HG03571 (cell line): Measurements from ENCODE around the gene KRT14.
"Not testable (repeated sequence)": the region's sequence is repeated elsewhere in the genome, so short reads cannot be mapped to it uniquely, and the experiment has no call there.

Experiments used
- ATAC-seq: cut with Tn5 transposase; IDR thresholded peaks from one replicate; pipeline ENCODE4 v1.9.1; 2021; ENCODE audit not compliant: unreplicated experiment

Gene KRT14

GRCh38 chr17:41580244-41580575 is 6.5 kb downstream of the KRT14 start:
- no peak for ATAC-seq

- ATAC-seq = peak; percentile 66
Measured at GRCh38 chr17:41579484-41580243, 7.0 kb downstream of the KRT14 start.

GRCh38 chr17:41578971-41579370 is 7.7 kb downstream of the KRT14 start:
- no peak for ATAC-seq

GRCh38 chr17:41578538-41578937 is 8.2 kb downstream of the KRT14 start:
- no peak for ATAC-seq

GRCh38 chr17:41576740-41577139 is 10.0 kb downstream of the KRT14 start:
- not testable (repeated sequence) for ATAC-seq

- ATAC-seq = no peak
Measured at GRCh38 chr17:41575336-41575735, 11.4 kb downstream of the KRT14 start.

GRCh38 chr17:41571561-41572434 is 14.9 kb downstream of the KRT14 start, which contains the start of gene KRT9:
TSS of gene KRT9 (minus strand) at chr17:41572059. CDS start at chr17:41571992, 67 bp downstream.
- ATAC-seq = no peak

GRCh38 chr17:41567317-41567716 is 19.4 kb downstream of the KRT14 start:
- ATAC-seq = no peak

- ATAC-seq = no peak
Measured at GRCh38 chr17:41565338-41565737, 21.4 kb downstream of the KRT14 start.

GRCh38 chr17:41563607-41564170 is 23.0 kb downstream of the KRT14 start:
- no peak for ATAC-seq

- no peak for ATAC-seq
Measured at GRCh38 chr17:41561554-41561953, 25.1 kb downstream of the KRT14 start.

- no peak for ATAC-seq
Measured at GRCh38 chr17:41559548-41559947, 27.1 kb downstream of the KRT14 start.

- no peak for ATAC-seq
Measured at GRCh38 chr17:41556931-41557330, 29.8 kb downstream of the KRT14 start.

GRCh38 chr17:41556306-41556705 is 30.4 kb downstream of the KRT14 start:
- ATAC-seq = no peak

- ATAC-seq = no peak
Measured at GRCh38 chr17:41555105-41555887, 31.4 kb downstream of the KRT14 start.

- no peak for ATAC-seq
Measured at GRCh38 chr17:41553987-41554680, 32.6 kb downstream of the KRT14 start.

GRCh38 chr17:41553176-41553575 is 33.5 kb downstream of the KRT14 start:
- no peak for ATAC-seq

GRCh38 chr17:41552455-41552854 is 34.2 kb downstream of the KRT14 start:
- no peak for ATAC-seq

- ATAC-seq = no peak
Measured at GRCh38 chr17:41551365-41551764, 35.3 kb downstream of the KRT14 start.

GRCh38 chr17:41549596-41550039 is 37.1 kb downstream of the KRT14 start:
- no peak for ATAC-seq
